ENCODE data around the gene CPEB3.

DNA sequence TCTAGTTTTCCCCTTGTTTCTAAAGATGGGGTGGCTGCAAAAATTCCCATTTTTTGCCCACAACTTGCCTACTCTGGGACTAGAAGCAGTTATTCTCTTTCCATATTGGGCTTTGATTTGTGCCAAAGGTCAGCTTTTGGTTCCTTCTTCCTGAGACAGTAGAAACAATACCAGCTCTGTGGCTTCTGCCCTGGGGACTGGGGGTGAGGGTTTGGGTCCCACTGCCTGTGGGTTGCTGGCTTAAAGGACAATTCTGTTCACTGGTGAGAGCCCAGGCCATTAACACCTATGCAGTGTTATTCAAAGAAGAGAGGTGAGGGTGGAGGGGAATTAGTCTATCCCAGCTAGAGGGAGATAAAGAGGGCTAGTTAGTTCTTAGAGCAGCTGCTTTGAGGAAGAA is 171.5 kb downstream of the CPEB3 start:
- TF ChIP-seq, protein P1, sequence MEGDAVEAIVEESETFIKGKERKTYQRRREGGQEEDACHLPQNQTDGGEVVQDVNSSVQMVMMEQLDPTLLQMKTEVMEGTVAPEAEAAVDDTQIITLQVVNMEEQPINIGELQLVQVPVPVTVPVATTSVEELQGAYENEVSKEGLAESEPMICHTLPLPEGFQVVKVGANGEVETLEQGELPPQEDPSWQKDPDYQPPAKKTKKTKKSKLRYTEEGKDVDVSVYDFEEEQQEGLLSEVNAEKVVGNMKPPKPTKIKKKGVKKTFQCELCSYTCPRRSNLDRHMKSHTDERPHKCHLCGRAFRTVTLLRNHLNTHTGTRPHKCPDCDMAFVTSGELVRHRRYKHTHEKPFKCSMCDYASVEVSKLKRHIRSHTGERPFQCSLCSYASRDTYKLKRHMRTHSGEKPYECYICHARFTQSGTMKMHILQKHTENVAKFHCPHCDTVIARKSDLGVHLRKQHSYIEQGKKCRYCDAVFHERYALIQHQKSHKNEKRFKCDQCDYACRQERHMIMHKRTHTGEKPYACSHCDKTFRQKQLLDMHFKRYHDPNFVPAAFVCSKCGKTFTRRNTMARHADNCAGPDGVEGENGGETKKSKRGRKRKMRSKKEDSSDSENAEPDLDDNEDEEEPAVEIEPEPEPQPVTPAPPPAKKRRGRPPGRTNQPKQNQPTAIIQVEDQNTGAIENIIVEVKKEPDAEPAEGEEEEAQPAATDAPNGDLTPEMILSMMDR (IDR thresholded peaks at IDR 0.05; ENCODE audit: extremely low read depth in 1 of 2, insufficient read depth in 1 of 2, low read depth in 1 of 2, low read length in 2 of 2): no peak
- TF ChIP-seq EZH2 (IDR thresholded peaks at IDR 0.05; ENCODE audit: borderline replicate concordance, low read depth, low read length, severe bottlenecking) (no peak), POLR2AphosphoS5 (IDR thresholded peaks at IDR 0.05; ENCODE audit: insufficient read depth, low read depth, low read length) (no peak), MYC (IDR thresholded peaks at IDR 0.05; ENCODE audit: low read depth, low read length) (no peak), POLR2A (IDR thresholded peaks at IDR 0.05; ENCODE audit: low read depth, low read length) (no peak), FOS (IDR thresholded peaks at IDR 0.05; ENCODE audit: borderline replicate concordance, insufficient read depth, low read length) (no peak), MAX (IDR thresholded peaks at IDR 0.05; ENCODE audit: insufficient read depth, insufficient read length) (no peak)

Measured in endothelial cell of umbilical vein (primary cell).